Measurements from ENCODE around the gene SMAD7.
A peak's percentile ranks its signal among the peaks of the same experiment; 100 is the strongest.

Gene SMAD7

DNA sequence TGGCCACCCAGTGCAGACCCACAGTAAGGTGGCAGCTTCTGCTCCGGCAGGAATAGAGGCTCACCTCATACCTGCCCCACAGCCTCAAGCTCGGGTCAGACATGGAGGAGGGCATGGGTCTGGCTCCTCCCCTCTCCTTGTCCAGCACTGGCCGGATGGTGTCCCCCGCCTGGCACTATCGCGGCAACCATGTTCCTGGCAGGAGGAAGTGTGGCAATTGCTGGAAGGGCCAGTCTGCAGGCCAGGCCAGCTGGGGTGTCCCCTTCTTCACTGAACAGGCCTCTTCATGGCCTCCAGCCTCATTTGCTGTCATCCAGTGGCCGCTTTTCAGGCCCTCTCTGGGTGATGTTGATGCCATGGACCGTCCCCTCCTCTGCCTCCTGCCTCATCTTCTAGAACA is 41.4 kb upstream of the SMAD7 start:
- peak overlapping the region in 1 of 2 experiments; percentile 30 for H3K4me3 ChIP-seq (ENCODE audit: low read depth in 1 of 2, low read length in 1 of 2)
- TF ChIP-seq, protein P1, sequence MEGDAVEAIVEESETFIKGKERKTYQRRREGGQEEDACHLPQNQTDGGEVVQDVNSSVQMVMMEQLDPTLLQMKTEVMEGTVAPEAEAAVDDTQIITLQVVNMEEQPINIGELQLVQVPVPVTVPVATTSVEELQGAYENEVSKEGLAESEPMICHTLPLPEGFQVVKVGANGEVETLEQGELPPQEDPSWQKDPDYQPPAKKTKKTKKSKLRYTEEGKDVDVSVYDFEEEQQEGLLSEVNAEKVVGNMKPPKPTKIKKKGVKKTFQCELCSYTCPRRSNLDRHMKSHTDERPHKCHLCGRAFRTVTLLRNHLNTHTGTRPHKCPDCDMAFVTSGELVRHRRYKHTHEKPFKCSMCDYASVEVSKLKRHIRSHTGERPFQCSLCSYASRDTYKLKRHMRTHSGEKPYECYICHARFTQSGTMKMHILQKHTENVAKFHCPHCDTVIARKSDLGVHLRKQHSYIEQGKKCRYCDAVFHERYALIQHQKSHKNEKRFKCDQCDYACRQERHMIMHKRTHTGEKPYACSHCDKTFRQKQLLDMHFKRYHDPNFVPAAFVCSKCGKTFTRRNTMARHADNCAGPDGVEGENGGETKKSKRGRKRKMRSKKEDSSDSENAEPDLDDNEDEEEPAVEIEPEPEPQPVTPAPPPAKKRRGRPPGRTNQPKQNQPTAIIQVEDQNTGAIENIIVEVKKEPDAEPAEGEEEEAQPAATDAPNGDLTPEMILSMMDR (IDR thresholded peaks at IDR 0.05): no peak
- H3K27me3 ChIP-seq: no peaks in the 10 kb centered on the region
- peak overlapping the region; percentile 44 for H3K27ac ChIP-seq
- H3K36me3 ChIP-seq: no peaks in the 10 kb centered on the region
- no peaks in the 10 kb centered on the region for H3K9me3 ChIP-seq
- peaks cover 14 to 15% of the 10 kb centered on the region in 2 experiments for H3K4me1 ChIP-seq (ENCODE audit: control insufficient read depth in 1 of 2, insufficient read depth in 1 of 2, low read depth in 1 of 2, low read length in 1 of 2)

DNA sequence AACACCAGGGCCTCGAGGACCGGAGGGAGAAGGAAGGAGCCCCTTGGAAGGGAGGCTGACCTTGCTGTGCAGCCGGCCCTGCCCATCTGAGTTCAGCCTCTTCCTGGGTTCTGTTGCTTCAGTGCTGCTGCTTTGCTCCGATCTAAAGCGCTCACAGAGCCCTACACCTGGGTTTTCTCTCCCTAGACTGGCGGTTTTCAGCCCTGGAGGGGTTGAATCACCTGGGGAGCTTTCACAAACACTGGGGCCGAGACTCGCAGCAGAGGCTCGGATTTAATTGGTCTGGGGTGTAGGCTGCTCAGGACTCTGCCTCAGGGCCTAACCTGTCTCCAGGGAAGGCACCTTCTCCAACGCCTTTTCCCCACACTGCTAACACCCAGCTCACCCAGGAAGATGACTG is 40.9 kb upstream of the SMAD7 start:
- H3K27me3 ChIP-seq: no peaks in the 10 kb centered on the region
- no peak overlapping the region for H3K27ac ChIP-seq
- TF ChIP-seq, protein P1 (IDR thresholded peaks at IDR 0.05): no peak
- peaks cover 14 to 15% of the 10 kb centered on the region in 2 experiments for H3K4me1 ChIP-seq (ENCODE audit: control insufficient read depth in 1 of 2, insufficient read depth in 1 of 2, low read depth in 1 of 2, low read length in 1 of 2)
- no peaks in the 10 kb centered on the region for H3K9me3 ChIP-seq
- no peak overlapping the region for H3K4me3 ChIP-seq (ENCODE audit: low read depth in 1 of 2, low read length in 1 of 2)
- H3K36me3 ChIP-seq: no peaks in the 10 kb centered on the region

DNA sequence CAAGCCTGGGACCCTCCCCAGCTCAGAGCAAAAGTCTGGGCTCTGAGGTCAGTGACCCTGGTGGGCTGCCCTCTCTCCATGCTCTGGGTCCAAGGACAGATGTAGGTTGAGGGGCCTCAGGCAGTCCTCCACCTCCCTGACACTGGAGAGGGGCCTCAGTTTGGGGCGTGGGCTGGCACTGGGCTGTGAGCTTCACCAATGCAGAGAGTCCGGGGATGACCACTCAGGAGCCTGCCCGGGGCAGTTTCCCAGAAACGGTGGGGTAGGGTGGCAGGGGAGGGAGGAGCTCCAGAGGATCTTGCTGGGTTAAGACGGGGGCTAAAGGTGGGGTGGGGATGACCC is 40.5 kb upstream of the SMAD7 start:
- TF ChIP-seq, protein P1 (IDR thresholded peaks at IDR 0.05): no peak
- Histone ChIP-seq H3K27ac (no peak overlapping the region), H3K4me1 (ENCODE audit: control insufficient read depth in 1 of 2, insufficient read depth in 1 of 2, low read depth in 1 of 2, low read length in 1 of 2) (peaks cover 14 to 15% of the 10 kb centered on the region in 2 experiments), H3K27me3 (no peaks in the 10 kb centered on the region), H3K36me3 (no peaks in the 10 kb centered on the region), H3K4me3 (ENCODE audit: low read depth in 1 of 2, low read length in 1 of 2) (no peak overlapping the region), H3K9me3 (no peaks in the 10 kb centered on the region)

DNA sequence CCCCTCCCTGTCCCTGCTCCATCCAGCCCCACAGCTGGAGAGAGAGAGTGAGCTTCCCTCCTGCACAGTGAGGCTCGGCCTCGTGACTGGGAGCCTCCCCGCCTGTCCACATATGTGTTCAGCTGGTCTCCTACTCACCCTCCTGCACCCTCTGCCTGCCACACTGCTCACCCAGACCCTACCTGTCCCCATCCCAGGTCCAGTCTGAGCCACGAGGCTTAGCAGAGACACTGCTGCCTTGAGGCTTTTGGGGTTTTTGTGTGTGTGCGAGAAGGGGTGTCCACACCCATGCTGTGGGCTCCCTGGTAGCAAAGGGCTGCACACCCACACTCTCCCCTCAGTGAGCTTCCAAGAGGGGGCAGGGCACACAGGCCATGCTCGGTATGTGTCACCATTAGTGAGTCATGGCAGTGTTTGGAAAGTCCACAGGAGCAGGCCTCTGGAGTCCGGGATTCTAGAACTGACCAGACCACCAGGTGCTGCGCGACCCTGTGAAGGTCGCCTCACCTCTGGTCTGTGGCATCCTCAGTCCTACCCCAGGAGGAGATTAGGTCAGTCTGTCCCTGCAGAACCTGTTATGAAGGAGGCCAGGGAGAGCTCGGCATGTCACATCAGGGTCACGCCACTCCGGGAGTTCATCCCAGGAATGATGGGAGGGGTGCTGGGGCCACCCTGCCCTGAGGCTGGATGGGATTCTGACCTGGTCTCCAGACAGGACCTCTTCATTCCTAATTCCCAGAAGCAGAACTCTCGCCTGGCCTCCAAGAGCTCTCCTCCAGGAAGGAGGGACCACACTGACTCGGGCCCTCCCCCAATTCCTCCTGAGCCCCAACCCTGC is 39.9 kb upstream of the SMAD7 start:
- Histone ChIP-seq H3K27me3 (no peaks in the 10 kb centered on the region), H3K27ac (no peak overlapping the region), H3K9me3 (no peaks in the 10 kb centered on the region), H3K4me1 (ENCODE audit: control insufficient read depth in 1 of 2, insufficient read depth in 1 of 2, low read depth in 1 of 2, low read length in 1 of 2) (peaks cover 14 to 15% of the 10 kb centered on the region in 2 experiments), H3K4me3 (ENCODE audit: low read depth in 1 of 2, low read length in 1 of 2) (no peak overlapping the region), H3K36me3 (no peaks in the 10 kb centered on the region)
- TF ChIP-seq, protein P1 (IDR thresholded peaks at IDR 0.05): no peak

DNA sequence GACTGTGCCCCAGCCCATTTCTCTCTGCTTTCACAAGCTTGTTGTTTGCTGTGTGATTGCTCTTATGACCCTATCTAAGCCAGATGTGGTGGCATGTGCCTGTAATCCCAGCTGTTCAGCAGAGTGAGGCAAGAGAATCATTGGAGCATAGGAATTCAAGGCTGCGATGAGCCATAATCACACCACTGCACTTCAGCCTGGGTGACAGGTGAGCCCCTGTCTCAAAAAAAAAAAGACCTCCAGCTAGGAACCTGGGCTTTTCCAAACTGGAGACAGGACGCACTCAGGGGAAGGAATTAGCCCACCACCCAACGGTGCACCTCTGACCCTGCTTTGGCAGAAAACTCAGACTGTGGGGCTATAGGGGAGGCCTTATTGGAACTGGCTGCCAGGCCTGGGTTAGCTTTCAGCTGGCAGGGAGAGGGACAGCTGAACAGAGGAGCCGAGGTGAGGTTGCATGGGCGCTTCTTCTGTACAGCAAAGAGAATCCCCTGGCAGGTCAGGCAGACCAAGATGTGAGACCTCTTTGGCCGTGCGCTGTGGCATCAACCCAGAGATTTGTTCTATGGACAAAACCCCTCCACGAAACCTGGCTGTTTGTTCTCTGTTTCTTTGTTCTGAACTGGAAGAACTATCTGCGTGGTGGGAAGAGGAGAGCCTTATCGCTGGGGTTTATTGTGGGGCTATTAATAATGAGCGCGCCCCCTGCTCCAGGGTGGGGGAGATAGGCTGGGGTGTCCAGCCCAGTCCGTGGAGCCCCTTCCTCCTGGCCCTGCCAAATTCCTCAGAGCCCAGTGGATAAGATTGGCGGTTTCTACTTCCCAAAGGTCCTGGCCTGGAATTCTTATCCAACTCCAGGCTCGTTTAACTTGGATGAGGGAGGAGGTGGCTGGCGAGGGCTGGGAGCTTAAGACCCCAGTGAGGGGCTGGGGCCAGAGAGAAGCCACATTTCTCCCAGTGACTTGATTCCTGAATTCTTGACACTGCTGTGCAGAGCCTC is 38.8 kb upstream of the SMAD7 start:
- Histone ChIP-seq H3K27ac (no peak overlapping the region), H3K36me3 (no peaks in the 10 kb centered on the region), H3K4me3 (ENCODE audit: low read depth in 1 of 2, low read length in 1 of 2) (no peak overlapping the region), H3K9me3 (no peaks in the 10 kb centered on the region), H3K4me1 (ENCODE audit: control insufficient read depth in 1 of 2, insufficient read depth in 1 of 2, low read depth in 1 of 2, low read length in 1 of 2) (peaks cover 14 to 15% of the 10 kb centered on the region in 2 experiments), H3K27me3 (no peaks in the 10 kb centered on the region)
- TF ChIP-seq, protein P1 (IDR thresholded peaks at IDR 0.05): no peak

Measured in neutrophil (primary cell).